ENCODE data around the gene EFCAB9.
A peak's percentile ranks its signal among the peaks of the same experiment; 100 is the strongest.
"Not testable (repeated sequence)": the region's sequence is repeated elsewhere in the genome, so short reads cannot be mapped to it uniquely, and the experiment has no call there.

EFCAB9 gene

DNA sequence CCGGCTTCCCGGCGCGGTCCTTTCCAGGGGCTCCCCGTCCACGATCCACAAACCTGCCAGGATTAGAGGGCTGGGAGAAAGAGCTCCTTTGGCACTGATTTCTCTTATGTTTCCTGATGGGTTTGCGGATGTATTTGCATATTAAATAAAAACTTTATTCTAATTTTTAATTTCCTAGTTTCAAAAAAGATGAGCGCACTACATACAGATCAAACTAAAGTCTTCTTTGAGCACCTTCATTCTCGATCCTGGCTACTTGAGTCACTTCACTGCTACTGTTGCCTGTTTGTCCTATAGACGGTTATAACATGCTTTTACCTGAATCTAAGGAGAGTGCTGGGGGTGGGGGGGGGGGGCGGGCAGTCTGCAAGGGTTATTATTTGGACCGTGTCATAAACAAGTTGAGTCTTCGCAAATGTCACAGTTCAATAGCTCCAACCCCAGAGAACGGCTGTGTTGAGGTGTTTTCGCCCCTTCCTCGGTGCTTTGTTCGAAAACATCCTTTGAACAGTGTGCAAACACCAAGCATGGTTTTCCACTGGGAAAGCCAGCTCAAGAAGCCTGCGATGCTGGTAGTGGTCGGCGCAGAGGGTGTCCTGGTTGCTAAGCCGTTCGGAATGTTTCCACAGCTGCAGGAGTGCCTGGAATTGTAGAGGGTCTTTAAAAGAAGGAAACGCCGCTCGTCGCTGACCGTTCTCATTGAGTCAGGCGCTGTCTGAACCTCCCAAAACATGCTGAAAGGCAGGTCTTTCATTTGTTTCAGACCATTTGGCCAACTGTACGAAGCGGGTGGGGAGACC lies 4.9 kb upstream of the EFCAB9 start:
- DNase-seq (ENCODE audit: low read depth): no peak

GRCh38 chr5:172189693-172190296 lies 4.2 kb upstream of the EFCAB9 start:
- DNase-seq (ENCODE audit: low read depth): no peak

- DNase-seq (ENCODE audit: low read depth): no peak
These were observed 1.2 kb downstream of the EFCAB9 start for GRCh38 chr5:172194985-172195774.

GRCh38 chr5:172197775-172198174 lies 3.8 kb downstream of the EFCAB9 start:
- DNase-seq (ENCODE audit: low read depth): not testable (repeated sequence)

- DNase-seq (ENCODE audit: low read depth): no peak
These were observed 5.5 kb downstream of the EFCAB9 start for GRCh38 chr5:172199446-172199845.

DNA sequence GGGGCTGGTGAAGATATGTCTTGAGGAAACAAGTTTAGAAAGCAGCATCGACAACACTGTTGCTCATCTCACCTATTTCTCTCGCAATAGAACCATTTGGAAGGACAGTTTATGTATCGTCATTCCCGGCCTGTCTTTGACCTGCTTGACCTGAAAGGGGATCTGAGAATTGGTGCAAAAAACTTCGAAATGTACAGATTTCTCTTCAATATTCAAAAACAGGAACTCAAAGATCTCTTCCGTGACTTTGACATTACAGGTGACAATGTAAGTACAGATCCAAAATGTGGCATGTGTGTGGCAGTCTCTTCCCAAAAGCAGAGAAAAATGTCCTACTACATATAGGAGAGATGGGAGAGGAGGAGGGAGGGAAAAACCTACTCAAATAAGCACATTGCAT lies 6.5 kb downstream of the EFCAB9 start:
- no peak for DNase-seq (ENCODE audit: low read depth)

DNA sequence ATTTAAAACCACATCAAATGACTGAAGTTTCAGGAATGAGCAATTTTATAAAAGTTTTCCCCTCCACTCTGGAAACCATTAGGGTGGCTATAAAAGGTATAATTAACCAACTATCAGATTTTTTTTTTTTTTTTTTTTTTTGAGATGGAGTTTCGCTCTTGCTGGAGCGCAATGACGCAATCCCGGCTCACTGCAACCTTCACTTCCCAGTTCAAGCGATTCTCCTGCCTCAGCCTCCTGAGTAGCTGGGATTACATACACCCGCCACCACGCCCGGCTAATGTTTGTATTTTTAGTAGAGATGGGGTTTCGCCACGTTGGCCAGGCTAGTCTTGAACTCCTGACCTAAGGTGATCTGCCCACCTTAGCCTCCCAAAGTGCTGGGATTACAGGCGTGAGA lies 12.0 kb downstream of the EFCAB9 start:
- DNase-seq (ENCODE audit: low read depth): not testable (repeated sequence)

- DNase-seq (ENCODE audit: low read depth): no peak
These were observed 13.5 kb downstream of the EFCAB9 start for GRCh38 chr5:172207511-172207910.

DNA sequence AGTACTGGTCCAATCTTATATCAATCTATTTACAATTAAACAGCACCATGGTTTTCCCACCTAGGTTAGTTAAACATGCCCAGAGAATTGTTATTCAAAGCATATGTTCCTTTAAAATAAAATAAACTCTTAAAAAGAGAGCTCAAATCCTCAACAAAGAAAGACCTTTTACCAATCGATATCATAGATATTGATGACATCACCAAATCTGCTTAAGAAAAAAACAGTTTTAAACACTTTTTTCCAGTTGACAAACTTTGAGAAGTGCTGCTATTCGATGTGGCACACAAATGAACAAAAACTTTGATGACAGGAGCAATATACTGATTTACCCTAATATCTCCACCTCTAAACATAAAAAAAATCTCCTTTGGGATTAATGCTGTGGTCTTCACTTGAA lies 15.7 kb downstream of the EFCAB9 start:
- no peak for DNase-seq (ENCODE audit: low read depth)

DNA sequence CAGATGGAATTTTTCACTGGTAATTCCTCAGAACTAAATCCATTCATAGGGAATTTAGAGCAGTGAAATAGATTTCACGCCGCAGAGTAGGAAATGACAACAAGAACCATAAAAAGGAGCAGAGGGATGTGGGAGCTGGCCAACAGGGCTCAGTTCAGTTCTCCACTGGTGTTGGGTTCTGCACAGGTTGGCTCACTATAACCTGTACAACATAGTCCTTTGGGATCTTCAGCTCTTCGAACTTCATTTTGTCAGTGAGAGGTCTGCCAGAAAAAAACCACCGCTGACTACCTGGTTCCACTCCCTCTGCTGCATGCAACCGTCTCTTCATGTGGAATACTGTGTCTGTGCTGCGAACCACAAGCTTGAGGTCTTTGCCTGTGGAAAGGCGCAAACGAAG lies 17.7 kb downstream of the EFCAB9 start:
- no peak for DNase-seq (ENCODE audit: low read depth)

DNA sequence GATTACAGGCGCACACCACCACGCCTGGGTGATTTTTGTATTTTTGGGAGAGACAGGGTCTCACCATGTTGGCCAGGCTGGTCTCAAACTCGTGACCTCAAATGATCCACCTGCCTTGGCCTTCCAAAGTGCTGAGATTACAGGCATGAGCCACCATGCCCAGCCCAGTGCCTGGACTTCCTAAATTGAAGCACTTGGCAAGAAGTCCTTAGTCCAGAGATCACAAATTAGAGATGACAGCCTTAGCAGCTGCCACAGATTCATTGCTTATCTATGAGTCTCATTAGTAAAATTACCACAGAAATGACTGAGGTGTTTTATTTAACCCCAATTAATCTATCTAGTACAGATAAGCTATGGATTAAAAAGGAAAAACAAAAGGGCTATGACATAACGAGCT lies 19.2 kb downstream of the EFCAB9 start:
- no peak for DNase-seq (ENCODE audit: low read depth)

DNA sequence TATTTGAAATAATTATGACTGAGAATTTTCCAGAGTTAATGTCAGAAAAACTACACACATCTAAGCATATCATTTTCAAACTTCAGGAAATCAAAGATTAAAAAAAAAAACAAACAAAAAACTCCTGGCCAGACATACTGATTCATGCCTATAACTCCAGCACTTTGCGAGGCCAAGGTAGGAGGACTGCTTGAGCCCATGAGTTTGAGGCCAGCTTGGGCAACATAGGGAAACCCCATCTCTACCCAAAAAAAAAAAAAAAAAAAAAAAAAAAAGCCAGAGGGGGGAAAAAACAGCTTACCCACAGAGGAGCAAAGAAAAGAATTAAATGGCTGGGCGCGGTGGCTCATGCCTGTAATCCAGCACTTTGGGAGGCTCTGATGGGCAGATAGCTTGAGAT lies 22.4 kb downstream of the EFCAB9 start:
- no peak for DNase-seq (ENCODE audit: low read depth)

DNA sequence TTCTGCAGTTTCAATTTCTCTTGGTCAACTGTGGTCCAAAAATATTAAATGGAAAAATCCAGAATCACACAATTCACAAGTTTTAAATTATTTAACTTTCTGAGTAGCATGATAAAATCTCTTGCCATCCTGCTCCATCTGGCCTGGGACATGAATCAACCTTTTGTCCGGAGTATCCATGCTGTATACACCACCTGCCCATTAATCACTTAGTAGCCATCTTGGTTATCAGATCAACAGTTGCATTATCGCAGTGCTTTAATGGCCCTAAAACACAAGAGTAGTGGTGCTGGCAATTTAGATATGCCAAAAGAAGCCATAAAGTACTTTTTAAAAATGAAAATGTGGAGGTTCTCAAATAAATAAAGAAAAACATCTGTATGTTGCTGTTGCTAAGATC lies 25.3 kb downstream of the EFCAB9 start:
- no peak for DNase-seq (ENCODE audit: low read depth)

- DNase-seq (ENCODE audit: low read depth): no peak
These were observed 30.2 kb downstream of the EFCAB9 start for GRCh38 chr5:172223901-172224873.

DNA sequence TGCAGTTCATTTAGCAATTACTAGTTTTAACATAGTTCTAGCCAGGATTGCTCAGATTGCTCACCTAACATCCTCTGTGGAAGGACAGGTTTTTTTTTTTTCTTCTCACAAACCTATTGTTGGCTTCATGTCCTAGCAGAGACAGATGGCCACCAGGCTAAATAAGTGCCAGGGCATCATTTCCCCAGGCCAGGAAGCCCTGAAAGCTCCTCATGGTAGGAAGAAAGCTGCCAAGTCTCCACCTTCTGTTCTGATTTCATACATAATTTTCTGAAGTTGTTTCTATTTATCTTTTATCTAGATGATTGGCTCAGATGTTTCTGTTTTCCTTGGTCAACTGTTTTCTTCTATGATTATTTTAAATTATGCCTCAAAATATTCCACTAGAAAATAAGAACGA lies 31.0 kb downstream of the EFCAB9 start:
- DNase-seq (ENCODE audit: low read depth): no peak

- no peak for DNase-seq (ENCODE audit: low read depth)
These were observed 35.9 kb downstream of the EFCAB9 start for GRCh38 chr5:172229904-172230303.

DNA sequence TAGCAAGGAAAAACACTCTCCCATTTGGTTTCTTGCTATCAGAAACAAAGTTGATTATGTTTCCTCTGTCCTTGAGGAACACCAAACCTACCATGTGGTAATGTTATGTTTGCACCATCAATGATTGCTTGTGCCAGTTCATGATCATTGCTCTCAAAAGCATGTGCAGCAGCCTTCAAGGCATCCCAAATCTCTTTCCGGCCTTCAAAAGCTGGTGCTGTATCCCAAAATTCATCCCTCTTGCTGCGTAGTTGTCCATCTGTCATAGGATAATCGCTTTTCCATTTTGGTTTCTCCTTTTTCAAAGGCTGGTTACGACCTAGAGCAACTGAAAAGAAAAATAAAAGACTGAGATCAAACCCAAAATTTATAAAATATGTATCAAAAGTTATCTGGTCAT lies 40.1 kb downstream of the EFCAB9 start:
- DNase-seq (ENCODE audit: low read depth): no peak

DNA sequence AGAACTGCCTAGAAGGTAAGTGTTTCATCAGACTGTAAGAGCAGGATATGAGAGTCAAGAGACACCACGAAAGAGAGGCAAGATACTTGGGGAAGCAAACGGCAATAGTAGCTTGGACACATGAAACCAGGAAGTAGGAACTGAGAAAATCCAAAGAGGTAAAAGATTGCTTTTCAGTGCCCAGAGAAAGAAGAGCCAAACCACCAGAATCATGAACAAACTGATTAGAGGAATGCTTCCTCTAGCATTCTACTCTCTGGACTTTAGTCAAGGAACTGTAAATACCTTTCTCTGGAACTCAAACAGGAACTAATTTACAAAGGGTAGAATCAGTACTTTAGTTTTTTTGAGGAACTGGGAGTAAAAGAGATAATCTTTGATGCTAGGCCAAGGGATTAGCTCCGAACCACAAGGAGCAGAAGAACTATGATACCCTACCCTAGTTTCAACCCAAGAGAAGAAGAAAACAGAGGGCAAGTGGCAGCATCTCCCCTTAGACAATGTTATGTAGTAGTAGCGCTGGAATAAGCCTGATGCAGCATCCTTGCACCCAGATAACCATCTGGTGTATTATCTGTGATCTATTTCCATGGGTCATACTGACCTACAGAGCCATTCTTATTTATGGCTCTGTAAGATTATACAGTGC lies 41.3 kb downstream of the EFCAB9 start:
- peak; percentile 14 for DNase-seq (ENCODE audit: low read depth)

DNA sequence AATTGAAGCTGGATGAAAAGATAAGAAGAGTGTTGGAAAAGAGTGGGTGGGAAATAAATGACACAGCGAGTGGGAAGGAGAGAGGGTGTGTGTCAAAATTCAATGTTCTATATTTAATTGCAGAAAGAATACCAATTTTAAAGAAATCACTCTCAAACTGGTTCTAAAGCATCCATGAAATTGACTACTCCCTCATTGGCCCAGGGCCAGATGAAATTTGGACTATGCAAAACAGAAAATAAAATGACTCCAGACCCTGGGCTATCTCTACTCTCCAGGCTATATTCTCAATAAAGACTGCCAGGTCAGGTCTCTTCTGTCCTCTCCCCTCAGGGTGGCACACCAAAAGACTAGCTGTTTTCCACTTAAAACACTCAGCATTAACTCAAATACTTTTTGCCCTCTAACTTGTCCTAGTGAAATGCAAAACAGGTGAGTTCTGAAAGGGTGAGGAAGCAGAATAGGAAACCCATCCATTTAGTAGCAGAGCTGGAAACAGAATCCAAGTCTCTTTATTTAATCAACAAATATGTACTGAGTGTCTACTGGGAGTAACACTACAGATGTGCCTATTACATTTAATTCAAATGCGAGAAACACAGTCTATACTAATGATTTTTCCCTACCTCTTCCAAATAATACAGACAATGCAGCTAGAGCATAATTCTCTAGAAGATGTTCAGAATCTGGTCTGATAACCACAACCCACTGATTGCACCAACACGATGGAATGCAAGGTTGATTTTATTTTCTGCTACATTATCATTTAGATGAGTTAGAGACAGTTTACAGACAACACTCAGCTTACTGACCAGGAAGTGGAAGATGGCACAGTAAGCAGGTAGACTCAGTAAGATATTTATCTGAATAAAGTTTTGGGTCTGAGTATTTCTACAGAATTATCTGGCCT lies 42.1 kb downstream of the EFCAB9 start:
- DNase-seq (ENCODE audit: low read depth): no peak

DNA sequence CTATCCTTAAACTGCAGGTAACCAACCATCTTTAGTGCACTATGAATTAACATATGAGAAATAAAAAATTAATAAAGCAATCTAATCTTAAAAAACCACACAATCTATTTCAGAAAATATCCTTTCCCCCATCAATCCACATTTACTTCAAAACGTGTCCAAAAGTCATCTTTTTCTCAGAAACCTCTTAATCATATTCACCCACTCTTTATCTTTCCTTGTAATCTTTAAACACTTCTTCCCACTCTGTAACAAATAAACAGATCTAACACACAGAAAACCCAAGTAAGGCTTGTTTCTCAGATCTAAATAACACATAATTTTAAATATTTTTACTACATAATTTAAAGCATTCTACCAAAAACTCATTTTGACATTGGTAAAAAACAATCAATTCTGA lies 44.4 kb downstream of the EFCAB9 start:
- DNase-seq (ENCODE audit: low read depth): no peak

Measured in GM04503 (cell line).